Activated T-cell treated with anti-CD3 and anti-CD28 coated beads for 48 hours (primary cell): ENCODE measurements around the gene KBTBD6.
"Not testable (repeated sequence)": the region's sequence is repeated elsewhere in the genome, so short reads cannot be mapped to it uniquely, and the experiment has no call there.

ENCODE experiments used
- DNase-seq: peaks from one replicate; pipeline ENCODE4 v3.0.0-alpha.2; 2020; ENCODE audit warnings: low read depth

Gene KBTBD6, protein sequence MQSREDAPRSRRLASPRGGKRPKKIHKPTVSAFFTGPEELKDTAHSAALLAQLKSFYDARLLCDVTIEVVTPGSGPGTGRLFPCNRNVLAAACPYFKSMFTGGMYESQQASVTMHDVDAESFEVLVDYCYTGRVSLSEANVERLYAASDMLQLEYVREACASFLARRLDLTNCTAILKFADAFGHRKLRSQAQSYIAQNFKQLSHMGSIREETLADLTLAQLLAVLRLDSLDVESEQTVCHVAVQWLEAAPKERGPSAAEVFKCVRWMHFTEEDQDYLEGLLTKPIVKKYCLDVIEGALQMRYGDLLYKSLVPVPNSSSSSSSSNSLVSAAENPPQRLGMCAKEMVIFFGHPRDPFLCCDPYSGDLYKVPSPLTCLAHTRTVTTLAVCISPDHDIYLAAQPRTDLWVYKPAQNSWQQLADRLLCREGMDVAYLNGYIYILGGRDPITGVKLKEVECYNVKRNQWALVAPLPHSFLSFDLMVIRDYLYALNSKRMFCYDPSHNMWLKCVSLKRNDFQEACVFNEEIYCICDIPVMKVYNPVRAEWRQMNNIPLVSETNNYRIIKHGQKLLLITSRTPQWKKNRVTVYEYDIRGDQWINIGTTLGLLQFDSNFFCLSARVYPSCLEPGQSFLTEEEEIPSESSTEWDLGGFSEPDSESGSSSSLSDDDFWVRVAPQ

DNA sequence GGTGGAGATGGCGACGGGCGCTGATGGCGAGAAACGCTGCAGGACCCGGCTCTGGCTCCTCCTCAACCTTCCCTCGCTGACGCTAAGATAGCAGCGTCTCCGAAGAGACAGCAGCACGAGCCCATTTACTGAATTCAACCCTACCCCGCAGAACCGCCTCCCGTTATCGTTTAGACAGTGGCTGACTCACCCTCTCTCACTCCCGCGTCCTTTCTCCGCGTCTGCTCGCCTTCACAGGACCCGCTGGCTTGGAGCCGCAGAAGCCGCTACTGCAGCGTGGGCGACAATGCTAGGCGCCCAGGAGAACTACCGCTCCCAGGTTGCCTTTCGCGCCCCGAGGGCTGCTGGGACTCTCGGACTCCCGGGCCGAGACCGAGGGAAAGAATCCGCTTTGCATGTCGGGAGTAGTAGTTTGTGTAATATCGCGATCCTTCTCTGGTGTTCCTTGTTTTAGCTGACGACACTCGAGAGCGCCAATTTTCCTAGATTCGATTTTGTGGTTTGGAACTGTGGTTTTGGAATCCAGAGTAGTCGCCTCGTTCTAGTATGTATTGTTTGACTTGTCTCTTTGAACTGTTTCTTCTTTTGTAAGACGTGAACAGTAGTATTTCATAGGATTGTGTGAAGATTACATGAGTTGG is at the start of gene KBTBD6:
Gene KBTBD6 (minus strand): TSS at position 291 of the 641 bp plus-strand sequence. CDS start 291 bp downstream, outside the sequence.
- DNase-seq = peak; percentile 93

DNA sequence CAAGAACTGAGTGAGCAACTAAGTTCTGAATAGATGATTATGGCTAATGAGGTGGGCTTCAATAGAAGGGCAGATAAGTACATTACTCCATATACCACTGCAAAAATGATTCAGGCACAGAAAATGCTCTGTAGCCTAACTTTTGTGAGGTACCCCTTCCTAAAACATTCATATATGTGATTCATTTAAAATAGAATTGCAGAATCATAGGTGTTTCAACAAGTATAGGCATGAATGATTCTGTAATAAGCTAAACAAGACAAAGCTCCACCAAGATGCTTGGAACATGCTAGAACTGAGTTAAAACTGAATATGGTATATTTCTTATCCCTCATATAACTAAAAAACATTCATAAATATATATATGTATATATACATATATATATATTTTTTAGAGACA is 49.6 kb upstream of the KBTBD6 start:
- no peak for DNase-seq

DNA sequence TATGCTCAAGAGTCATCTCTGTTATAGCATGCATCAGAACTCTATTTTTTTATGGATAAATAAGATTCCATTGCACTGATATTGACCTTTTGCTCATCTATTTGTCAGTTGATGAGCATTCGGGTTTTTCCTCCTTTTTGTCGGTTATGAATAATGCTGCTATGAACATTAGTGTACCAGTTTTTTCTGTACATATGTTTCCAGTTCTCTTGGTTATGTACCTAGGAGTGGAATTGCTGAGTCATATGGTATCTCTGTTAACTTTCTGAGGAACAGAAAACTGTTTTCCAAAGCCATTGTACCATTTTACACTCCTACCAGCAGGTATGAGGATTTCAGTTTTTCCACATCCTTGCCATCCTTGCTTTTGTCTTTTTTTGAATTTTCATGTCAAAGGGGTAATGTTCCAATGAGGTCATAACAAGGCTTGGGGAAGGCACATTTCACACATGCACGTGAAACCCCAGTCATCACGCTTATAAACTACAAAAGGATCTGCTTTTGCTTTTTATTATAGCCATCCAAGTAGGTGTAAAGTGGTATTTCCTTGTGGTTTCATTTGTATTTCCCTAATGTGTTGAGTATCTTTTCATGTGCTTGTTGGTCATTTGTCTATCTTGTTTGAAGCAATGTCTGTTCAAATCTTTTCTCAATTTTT is 47.1 kb upstream of the KBTBD6 start:
- no peak for DNase-seq

DNA sequence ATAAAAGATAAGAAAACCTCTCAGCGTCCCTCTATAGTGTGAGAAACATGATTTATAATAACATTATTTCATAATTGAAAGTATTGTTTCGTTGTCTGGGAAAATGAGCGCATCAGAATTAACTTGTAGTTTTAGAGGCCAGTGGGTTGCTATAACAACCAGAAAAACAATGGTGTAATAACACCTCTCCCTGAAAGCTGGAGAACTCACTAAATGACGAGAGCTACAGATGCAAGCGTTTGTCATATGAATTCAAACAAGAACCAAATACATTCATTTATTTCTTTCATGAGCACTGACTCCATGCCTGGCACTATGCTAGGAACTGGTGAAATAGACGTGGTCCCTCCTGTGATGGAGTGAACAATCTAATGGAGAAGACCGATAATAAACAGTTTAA is 45.4 kb upstream of the KBTBD6 start:
- no peak for DNase-seq

DNA sequence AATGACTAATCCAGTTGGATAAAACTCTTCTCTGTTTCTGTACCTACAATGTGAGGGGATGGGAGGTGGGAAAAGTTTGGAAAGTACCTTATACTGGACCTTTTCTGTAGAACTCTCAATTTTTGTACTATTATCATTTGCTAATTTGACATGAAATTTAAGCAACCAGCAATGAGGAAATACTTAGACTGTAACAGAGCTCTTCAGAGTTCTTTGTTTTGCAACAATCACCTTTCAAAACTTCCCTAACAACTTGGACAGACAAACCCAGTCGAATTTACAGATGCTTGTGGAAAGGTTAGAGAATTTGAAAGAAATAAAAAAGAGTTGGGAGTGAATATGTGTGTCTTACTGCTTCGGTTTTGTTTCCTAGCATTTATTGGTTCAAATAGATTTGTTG is 45.0 kb upstream of the KBTBD6 start:
- no peak for DNase-seq

DNA sequence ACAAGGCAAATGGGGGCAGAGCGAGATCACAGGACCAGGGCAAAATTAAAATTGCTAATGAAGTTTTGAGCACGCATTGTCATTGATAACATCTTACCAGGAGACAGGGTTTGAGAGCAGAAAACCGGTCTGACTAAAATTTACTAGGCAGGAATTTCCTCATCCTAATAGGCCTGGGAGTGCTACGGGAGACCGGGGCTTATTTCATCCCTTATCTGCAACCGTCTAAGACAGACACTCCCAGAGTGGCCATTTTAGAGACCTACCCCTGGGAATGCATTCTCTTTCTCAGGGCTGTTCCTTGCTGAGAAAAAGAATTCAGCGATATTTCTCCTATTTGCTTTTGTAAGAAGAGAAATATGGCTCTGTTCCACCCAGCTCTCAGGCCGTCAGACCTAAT is 43.0 kb upstream of the KBTBD6 start:
- DNase-seq = not testable (repeated sequence)

DNA sequence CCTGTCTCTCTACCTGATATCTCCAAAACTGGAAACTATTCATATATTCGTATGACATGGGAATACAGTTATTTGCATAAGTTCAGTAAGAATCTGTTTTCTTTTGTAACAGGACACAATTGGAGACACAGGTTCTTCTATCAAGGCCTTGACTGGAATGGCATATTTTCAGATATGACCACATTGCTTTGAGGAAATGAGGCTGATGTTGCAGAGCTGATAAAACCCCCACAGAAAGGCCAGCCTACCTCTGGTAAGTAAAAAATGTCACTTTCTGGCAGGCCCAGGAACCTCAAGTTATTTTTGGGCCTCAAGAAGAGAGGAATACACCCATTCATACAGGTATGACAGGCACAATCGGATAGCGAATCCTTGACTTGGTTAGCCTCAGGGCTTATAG is 29.5 kb upstream of the KBTBD6 start:
- DNase-seq = no peak

DNA sequence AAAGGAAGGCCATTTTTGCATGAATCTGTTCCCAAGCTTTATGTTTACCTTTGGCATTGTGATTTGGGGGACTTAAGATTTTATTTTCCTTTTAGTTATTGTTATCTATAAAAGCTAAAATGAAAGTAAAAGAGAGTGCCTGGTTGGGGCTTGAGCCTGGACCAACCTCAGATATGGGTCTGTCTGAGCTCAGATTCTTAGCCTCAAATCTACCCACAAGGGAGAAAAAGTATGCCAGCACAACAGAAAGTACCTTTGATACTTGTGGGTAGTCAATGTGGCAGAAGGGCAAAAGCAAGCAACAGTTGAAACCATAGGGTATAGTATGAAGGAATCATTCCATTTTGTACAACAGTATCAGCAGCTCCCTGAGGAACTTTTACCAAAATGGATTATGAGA is 26.6 kb upstream of the KBTBD6 start:
- no peak for DNase-seq

DNA sequence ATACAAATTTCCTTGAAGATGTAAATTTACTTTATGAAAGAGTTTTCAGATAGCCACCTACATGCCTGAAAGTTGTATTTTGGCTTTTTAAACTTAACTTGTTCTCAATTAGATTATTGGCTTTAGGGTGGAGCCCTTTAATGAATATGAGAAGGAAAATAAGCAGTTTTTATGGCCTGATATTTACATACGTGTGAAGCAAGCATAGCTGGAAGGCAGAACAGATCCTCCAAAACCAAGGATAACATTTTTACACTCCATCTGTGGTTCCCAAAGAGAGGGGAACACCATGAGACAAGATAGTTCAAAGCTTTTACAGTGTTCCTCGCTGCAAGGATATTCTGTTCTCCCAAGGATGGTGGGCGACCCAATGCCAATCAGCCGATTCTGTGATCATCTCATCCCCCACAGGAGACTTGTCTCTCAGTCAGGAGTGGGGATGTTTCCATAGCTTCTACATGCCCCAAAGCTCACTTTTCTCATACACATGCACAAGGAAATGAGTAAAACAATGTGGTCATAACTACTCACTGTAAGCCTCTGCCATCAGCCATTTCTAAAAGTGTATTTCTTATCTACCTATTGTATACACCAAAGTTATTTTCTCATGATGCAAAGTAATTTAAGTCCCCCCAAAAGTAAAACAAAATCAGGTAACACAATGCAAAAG is 24.6 kb upstream of the KBTBD6 start:
- DNase-seq = no peak

DNA sequence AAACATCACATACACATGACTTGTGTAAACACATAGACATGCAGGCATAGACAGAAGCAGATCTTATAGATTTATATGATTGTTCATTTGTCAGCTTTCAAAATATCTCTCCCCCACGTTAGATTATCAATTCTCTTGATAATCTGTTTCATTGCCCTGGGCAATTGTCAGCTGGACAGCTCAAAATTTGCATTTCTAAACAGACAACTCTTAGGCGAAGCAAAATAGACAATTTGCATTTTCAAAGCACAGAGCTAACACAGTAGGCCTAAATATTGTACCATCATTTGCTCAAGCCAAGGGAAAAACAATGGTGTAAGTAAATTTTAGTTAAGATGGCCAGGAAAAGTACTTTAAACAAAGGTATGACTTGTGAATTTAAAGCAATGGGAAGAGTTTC is 24.0 kb upstream of the KBTBD6 start:
- no peak for DNase-seq

DNA sequence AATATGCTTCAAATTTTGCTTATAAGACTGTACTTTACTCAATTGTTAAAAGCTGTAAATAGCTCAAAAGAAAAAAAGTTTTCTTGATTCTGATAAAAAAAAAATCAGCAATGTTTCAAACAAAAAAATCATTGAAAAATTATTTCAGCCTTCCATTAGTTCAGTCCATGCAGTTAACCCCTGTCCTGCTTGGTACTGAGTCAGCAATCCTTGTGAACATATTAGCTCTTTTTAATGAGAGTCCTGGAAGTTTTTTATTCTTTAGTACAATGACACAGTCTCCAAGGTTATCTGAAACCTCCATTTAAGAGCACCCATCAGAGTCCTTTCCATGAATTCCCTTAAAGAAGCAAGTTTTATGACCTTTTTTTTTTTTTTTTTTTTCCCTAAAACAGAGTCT is 21.4 kb upstream of the KBTBD6 start:
- DNase-seq = no peak

DNA sequence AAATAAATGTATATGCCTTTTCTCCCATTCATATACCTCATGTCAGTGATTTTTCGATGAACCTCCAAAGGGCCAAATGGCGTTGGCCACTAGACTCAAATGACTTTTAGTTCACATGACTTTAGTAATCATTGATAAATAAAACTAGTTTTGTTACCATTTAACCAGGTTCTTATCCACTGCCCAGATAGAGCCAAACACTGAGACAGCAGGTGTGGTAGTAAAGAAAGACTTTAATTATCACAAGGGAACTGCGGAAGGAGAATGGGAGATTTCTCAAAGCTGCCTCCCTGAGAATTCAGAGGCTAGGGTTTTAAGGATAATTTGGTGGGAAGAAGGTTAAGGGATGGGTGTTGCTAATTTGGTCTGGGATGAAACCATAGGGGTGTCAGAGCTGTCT is 19.4 kb upstream of the KBTBD6 start:
- DNase-seq = no peak

DNA sequence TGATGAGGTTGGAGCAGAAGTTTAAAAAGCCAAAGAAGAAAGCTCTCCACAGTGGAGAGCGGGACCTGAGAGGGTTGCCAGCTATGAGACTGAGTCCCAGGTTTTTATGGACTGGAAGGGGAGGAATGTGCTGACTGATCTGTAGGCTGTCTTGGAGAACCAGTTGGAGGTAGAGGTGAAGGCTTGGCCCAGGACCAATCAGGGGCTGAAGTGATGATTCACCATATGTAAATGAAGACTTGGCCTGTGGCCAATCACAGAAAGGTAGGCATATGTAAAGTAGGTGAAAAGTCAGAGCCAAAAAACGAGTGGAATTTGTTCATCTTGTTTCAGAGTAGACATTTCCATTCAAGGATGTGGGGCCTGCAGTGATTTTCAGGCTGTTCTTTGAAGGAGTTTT is 17.5 kb upstream of the KBTBD6 start:
- DNase-seq = no peak

DNA sequence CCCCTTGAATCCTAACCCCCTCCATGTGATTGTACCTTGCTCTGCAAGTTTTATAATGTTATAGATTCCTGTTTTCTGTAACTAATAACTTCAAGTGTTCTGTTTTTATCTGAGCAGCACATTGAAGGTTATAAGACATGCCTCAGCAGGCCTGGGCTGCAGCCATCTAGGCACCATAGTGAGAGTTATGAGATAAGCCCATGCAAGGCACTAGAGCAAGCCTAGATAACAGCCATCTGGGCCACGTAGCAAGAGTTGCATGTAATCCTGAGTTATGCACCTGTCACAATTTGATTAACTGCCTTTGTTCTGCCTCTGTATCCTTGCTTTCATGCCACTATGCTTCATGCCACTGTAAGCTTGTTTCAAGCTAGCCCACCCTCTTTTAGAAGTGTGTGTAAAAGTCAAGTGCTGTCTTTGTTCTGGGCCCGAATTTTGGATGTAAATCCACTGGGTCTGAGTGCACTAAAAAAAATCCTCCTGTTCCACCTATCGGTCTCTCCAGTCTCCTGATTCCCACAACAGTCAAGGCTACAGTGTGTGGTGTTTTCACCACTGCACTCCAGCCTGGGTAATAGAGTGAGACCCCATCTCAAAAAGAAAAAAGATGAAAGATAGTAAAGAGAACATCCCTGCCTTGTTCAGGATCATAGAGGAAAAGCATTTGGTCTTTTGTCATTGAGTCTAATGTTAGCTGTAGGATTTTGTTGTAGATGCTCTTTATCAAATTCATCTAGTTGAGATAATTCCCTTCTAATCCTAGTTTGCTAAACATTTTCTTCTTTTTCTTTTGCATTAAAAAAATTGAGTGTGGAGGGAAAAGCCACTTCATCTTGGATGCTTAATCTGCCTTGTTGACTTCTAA is 16.0 kb upstream of the KBTBD6 start:
- no peak for DNase-seq

DNA sequence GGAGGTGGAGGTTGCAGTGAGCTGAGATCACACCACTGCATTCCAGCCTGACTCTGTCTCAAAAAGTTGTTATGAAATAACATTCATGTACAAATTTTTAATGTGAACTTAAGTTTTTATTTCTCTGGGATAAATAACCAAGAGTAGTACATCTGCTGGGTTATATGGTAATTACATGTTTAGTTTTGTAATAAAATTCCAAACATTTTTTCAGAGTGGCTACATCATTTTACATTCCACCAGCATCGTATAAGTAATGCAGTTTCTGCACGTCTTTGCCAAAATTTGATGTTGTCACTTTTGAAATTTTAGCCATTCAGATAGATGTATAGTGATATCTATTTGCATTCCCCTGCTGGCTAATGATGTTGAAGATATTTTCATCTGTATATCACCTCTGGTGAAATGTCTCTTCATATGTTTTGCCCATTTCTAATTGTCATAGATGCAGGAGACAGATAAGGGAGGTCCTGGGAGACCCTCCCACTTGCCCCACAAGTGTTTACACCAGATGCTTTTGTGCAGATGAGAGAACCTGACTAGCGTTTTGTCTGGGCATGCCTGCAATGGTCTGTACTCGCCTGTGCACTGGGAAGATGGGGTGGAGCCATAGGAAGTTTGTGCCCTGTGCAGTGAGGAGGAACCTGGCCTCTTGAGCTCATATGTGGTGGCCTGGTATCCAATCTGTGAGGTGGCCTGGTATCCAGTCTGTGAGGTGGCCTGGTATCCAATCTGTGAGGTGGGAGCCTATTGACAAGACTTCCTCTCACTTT is 12.7 kb upstream of the KBTBD6 start:
- no peak for DNase-seq

DNA sequence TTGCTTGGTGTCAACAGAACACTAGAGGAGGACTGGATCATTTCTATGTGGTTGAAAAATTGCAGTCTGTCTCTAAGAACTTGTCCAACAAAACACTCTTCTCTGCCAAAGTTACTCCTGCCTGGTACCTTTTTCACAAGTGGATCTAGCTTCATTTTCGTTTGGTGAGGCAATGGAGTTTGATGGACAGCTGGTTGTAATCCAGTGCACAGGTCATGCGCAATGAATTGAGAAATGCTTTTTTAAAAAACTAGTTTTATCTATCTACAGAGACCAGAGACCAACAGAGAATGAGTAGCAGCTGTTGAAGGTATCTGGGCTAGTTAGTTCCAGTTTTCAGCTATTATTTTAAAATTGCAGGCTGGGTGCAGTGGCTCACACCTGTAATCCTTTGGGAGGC is 12.0 kb upstream of the KBTBD6 start:
- no peak for DNase-seq

DNA sequence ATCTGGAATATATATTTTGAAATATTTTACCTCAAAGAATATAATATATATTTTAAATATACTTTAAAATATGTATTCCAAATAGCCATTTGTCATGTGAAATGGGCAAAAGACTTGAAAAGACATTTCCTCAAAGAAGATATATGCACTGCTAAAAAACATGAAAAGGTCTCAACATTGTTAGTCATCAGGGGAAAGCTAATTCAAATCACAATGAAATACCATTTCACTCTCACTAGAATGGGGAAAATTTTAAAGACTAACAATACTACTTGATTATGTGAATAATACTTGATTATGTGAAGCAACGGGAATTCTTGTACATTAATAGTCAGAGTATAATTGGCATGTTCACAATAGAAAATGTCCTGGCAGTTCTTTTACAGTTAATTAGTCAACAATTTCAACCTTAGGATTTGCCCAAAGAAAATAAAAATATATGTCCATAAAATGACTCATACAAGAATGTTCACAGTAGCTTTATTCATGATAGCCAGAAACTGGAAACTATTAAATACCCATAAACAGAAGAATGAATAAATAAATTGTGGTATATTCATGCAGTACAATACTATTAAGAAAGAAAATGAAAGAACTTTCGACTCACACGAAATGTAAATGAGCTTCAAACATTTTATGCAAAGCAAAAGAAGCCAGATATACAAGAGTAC is 6.8 kb upstream of the KBTBD6 start:
- DNase-seq = no peak

DNA sequence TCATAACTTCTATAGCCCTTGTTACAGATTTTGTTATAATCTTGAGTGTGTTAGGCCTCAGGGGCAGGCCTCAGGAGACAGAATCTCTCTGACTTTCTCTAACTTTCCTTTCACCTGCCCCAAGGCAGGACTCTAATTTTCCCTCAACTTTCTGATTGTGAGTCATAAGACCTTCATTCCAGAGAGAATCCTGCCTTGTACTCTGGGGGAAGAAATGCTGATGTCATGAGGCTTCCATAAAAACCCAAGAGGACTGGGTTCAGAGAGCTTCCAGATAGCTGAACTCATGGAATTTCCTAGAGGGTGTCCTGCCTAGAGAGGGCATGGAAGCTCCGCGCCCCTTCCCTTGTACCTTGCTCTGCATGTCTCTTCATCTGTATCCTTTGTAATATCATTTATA is 5.3 kb upstream of the KBTBD6 start:
- DNase-seq = no peak

DNA sequence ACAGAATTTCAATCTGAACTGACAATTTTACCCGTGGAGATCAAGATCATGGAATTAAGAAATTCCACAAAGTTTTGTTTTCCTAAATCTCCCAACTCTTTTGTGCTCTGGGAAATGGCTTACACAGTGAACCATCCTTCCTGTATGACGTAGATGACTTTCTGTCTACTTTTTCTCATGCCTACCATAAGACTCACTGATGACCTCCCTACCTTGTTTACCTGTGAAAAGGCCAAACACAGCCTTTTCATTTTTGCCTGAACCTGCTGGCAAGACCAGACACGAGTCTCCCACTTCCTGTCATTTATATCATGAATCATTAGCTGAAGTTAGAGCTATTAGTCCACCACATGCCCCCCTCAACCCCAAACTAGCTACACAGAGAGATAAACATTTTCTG is 4.6 kb upstream of the KBTBD6 start:
- DNase-seq = no peak
